H9 (cell line): ENCODE data around the gene CORO1C. TPM values are rescaled to one million over a fixed set of nuclear protein-coding genes. Genes with fewer than 3 reads are reported as not detected.

Experiments used
- DNase-seq: peaks from one replicate; pipeline ENCODE4 v3.0.0-alpha.2; 2017
- H2AFZ ChIP-seq: one replicate; pipeline ENCODE4 v1.6.1; 2013; ENCODE audit warnings: mild to moderate bottlenecking, low read length, control low read depth, moderate library complexity
- H2AK5ac ChIP-seq: 2 replicates; pipeline ENCODE4 v1.6.1; 2013; ENCODE audit warnings: low read length, control low read depth, mixed read lengths; ENCODE audit not compliant: insufficient read length
- H2BK120ac ChIP-seq: one replicate; pipeline ENCODE4 v1.6.1; 2013; ENCODE audit warnings: low read depth, mild to moderate bottlenecking, low read length, control low read depth, inconsistent platforms; ENCODE audit not compliant: poor library complexity, severe bottlenecking
- H2BK12ac ChIP-seq: 2 replicates; pipeline ENCODE4 v1.6.1; 2013; ENCODE audit warnings: low read length, control low read depth, mixed read lengths, low read depth; ENCODE audit not compliant: insufficient read length
- H2BK15ac ChIP-seq: 2 replicates; pipeline ENCODE4 v1.6.1; 2013; ENCODE audit warnings: low read depth, low read length, control low read depth
- H2BK20ac ChIP-seq: one replicate; pipeline ENCODE4 v1.6.1; 2013; ENCODE audit warnings: low read depth, mild to moderate bottlenecking, low read length, control low read depth, inconsistent platforms; ENCODE audit not compliant: poor library complexity, severe bottlenecking
- H2BK5ac ChIP-seq: 2 replicates; pipeline ENCODE4 v1.6.1; 2013; ENCODE audit warnings: low read length, control low read depth, mixed read lengths; ENCODE audit not compliant: insufficient read length
- H3K14ac ChIP-seq: 2 replicates; pipeline ENCODE4 v1.6.1; 2013; ENCODE audit warnings: low read length, control low read depth; ENCODE audit not compliant: insufficient read depth
- H3K18ac ChIP-seq: 2 replicates; pipeline ENCODE4 v1.6.1; 2013; ENCODE audit warnings: low read depth, mild to moderate bottlenecking, mixed read lengths, low read length, control low read depth; ENCODE audit not compliant: insufficient read length
- H3K23ac ChIP-seq: 2 replicates; pipeline ENCODE4 v1.6.1; 2013; ENCODE audit warnings: low read length, control low read depth, mixed read lengths, low read depth; ENCODE audit not compliant: insufficient read length
- H3K23me2 ChIP-seq: 2 replicates; pipeline ENCODE4 v1.6.1; 2013; ENCODE audit warnings: low read depth, mild to moderate bottlenecking, mixed read lengths, low read length, control low read depth; ENCODE audit not compliant: insufficient read length, poor library complexity, severe bottlenecking
- H3K27ac ChIP-seq: 2 replicates; pipeline ENCODE4 v1.5.1; 2013; ENCODE audit warnings: low read length, control low read depth, mixed read lengths, low read depth; ENCODE audit not compliant: insufficient read length
- H3K27me3 ChIP-seq: 2 replicates; pipeline ENCODE4 v1.6.1; 2013; ENCODE audit warnings: low read length, control low read depth, inconsistent platforms; ENCODE audit not compliant: insufficient read depth
- H3K4ac ChIP-seq: 2 replicates; pipeline ENCODE4 v1.6.1; 2013; ENCODE audit warnings: low read depth, mild to moderate bottlenecking, control low read depth, inconsistent platforms, low read length, moderate library complexity
- H3K4me1 ChIP-seq: 2 replicates; pipeline ENCODE4 v1.6.1; 2013; ENCODE audit warnings: low read length, control low read depth, inconsistent platforms; ENCODE audit not compliant: insufficient read depth
- H3K4me2 ChIP-seq: 2 replicates; pipeline ENCODE4 v1.6.1; 2013; ENCODE audit warnings: low read length, control low read depth, mixed read lengths; ENCODE audit not compliant: insufficient read length, insufficient read depth
- H3K56ac ChIP-seq: 2 replicates; pipeline ENCODE4 v1.6.1; 2013; ENCODE audit warnings: low read depth, mild to moderate bottlenecking, mixed read lengths, low read length, control low read depth; ENCODE audit not compliant: insufficient read length
- H3K79me1 ChIP-seq: 2 replicates; pipeline ENCODE4 v1.6.1; 2013; ENCODE audit warnings: low read depth, mild to moderate bottlenecking, moderate library complexity, low read length, control low read depth, inconsistent platforms; ENCODE audit not compliant: insufficient read depth, poor library complexity, severe bottlenecking
- H3K79me2 ChIP-seq: 2 replicates; pipeline ENCODE4 v1.6.1; 2013; ENCODE audit warnings: low read length, control low read depth, inconsistent platforms; ENCODE audit not compliant: insufficient read depth
- H3K9ac ChIP-seq: 2 replicates; pipeline ENCODE4 v1.6.1; 2013; ENCODE audit warnings: low read length, control low read depth, mixed read lengths; ENCODE audit not compliant: insufficient read length; ENCODE audit errors: extremely low read depth
- H3K9me3 ChIP-seq: one replicate; pipeline ENCODE4 v1.6.1; 2013; ENCODE audit warnings: low read depth, low read length, inconsistent platforms; ENCODE audit not compliant: control insufficient read depth
- H3T11ph ChIP-seq: one replicate; pipeline ENCODE4 v1.6.1; 2013; ENCODE audit warnings: mild to moderate bottlenecking, low read length, control low read depth, inconsistent platforms
- H4K20me1 ChIP-seq: one replicate; pipeline ENCODE4 v1.6.1; 2013; ENCODE audit not compliant: control insufficient read depth, insufficient read length, insufficient read depth
- H4K5ac ChIP-seq: 2 replicates; pipeline ENCODE4 v1.6.1; 2013; ENCODE audit warnings: low read depth, mild to moderate bottlenecking, mixed read lengths, low read length, control low read depth; ENCODE audit not compliant: insufficient read length
- H4K8ac ChIP-seq: replicated peaks from 2 replicates; pipeline ENCODE4 v1.6.1; 2013; ENCODE audit warnings: low read length, control low read depth, mixed read lengths, low read depth; ENCODE audit not compliant: insufficient read length
- H4K91ac ChIP-seq: 2 replicates; pipeline ENCODE4 v1.6.1; 2013; ENCODE audit warnings: low read depth, mild to moderate bottlenecking, moderate library complexity, mixed read lengths, low read length, control low read depth; ENCODE audit not compliant: insufficient read length
- H3K27ac Mint-ChIP-seq, 3 experiments: 2 replicates in 2 of 3; 3 replicates in 1 of 3; pipeline ENCODE4 v1.8.0; 2020 to 2021; ENCODE audit warnings: mixed read lengths in 3 of 3, mild to moderate bottlenecking in 1 of 3, moderate library complexity in 1 of 3
- H3K27me3 Mint-ChIP-seq: 2 replicates; pipeline ENCODE4 v1.8.0; 2021; ENCODE audit warnings: low read depth, mild to moderate bottlenecking, moderate library complexity, mixed read lengths
- H3K36me3 Mint-ChIP-seq, 3 experiments: 2 replicates in 2 of 3; 3 replicates in 1 of 3; pipeline ENCODE4 v1.8.0; 2020 to 2021; ENCODE audit warnings: low read depth in 3 of 3, mixed read lengths in 3 of 3; ENCODE audit not compliant: insufficient read depth in 1 of 3
- H3K4me1 Mint-ChIP-seq, 2 experiments: 2 replicates each; pipeline ENCODE4 v1.8.0; 2020; ENCODE audit warnings: mixed read lengths in 2 of 2
- H3K4me3 Mint-ChIP-seq, 2 experiments: 2 replicates in 1 of 2; 3 replicates in 1 of 2; pipeline ENCODE4 v1.8.0; 2020 to 2021; ENCODE audit warnings: mild to moderate bottlenecking in 2 of 2, mixed read lengths in 2 of 2, moderate library complexity in 1 of 2
- H3K9me3 Mint-ChIP-seq, 2 experiments: 2 replicates in 1 of 2; 3 replicates in 1 of 2; pipeline ENCODE4 v1.8.0; 2020; ENCODE audit warnings: mild to moderate bottlenecking in 2 of 2, mixed read lengths in 2 of 2, moderate library complexity in 1 of 2
- WGBS: extraction: QIAGEN DNeasy Blood & Tissue Kit; methylation state at CpG from one replicate; pipeline ENCODE4 v1.1.7; 2013; ENCODE audit warnings: missing lambda C conversion rate, low lambda C conversion rate, mixed read lengths; ENCODE audit not compliant: insufficient read length; ENCODE audit errors: extremely low coverage; 5-methylcytosine and 5-hydroxymethylcytosine counted together
- total RNA-seq: library from RNA; stranded (reverse); gene quantifications from 2 replicates; pipeline ENCODE4 v1.2.1, GENCODE V29; 2021
- TF ChIP-seq, protein P1 (sequence below): fragments of 200-600 bp; sonication (generic); conservative IDR thresholded peaks from 3 replicates; pipeline ENCODE4 v1.8.0; 2021; ENCODE audit warnings: antibody characterized with exemption, mild to moderate bottlenecking

Gene CORO1C
- total RNA-seq, 1 experiment from 2014 or later, result 154 TPM

DNA sequence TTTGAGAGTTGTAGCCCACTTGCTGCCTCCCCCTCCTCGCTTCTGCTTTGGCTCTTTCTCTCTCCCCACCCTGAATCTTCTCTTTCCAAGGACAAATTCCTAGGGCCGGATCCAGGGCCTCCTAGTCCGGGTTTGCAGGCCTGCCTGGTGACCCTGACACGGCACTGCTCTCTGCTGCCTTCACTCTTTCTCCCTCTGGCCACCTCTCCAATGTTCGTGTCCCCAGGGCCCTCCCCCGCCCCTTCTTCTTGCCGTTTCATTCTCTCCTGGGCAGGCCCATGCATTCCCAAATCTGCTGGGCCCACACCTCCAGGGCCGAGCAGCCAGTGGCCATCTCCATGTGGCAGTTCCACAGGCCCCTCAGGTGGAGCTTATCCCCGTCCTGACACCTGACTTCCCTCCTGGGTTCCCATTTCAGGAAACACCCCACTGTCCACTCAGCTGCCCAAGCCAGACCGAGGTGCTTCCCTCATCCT, 34.0 kb upstream of the CORO1C start:
- H3K4me1 Mint-ChIP-seq, result peaks cover 8 to 15% of the 10 kb centered on the region in 2 experiments
- no peak overlapping the region for H2BK5ac ChIP-seq
- no peak overlapping the region for H3K4me2 ChIP-seq
- no peaks in the 10 kb centered on the region for H3K27me3 ChIP-seq
- no peak overlapping the region for H2BK15ac ChIP-seq
- H3K4ac ChIP-seq, result no peak overlapping the region
- H3K79me2 ChIP-seq, result no peaks in the 10 kb centered on the region
- no peak overlapping the region for H3K4me3 Mint-ChIP-seq
- no peaks in the 10 kb centered on the region for H3K9me3 Mint-ChIP-seq
- H2BK20ac ChIP-seq, result no peak overlapping the region
- no peak overlapping the region for H3K9ac ChIP-seq
- no peaks in the 10 kb centered on the region for H3K36me3 Mint-ChIP-seq
- TF ChIP-seq, protein P1, sequence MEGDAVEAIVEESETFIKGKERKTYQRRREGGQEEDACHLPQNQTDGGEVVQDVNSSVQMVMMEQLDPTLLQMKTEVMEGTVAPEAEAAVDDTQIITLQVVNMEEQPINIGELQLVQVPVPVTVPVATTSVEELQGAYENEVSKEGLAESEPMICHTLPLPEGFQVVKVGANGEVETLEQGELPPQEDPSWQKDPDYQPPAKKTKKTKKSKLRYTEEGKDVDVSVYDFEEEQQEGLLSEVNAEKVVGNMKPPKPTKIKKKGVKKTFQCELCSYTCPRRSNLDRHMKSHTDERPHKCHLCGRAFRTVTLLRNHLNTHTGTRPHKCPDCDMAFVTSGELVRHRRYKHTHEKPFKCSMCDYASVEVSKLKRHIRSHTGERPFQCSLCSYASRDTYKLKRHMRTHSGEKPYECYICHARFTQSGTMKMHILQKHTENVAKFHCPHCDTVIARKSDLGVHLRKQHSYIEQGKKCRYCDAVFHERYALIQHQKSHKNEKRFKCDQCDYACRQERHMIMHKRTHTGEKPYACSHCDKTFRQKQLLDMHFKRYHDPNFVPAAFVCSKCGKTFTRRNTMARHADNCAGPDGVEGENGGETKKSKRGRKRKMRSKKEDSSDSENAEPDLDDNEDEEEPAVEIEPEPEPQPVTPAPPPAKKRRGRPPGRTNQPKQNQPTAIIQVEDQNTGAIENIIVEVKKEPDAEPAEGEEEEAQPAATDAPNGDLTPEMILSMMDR, result no peak
- H2AFZ ChIP-seq, result no peak overlapping the region
- no peak overlapping the region for H4K91ac ChIP-seq
- H3K18ac ChIP-seq, result no peak overlapping the region
- H4K20me1 ChIP-seq, result no peaks in the 10 kb centered on the region
- no peak overlapping the region for H3K14ac ChIP-seq
- peak overlapping the region; percentile 7 to 58 (median 44); a peak in 2 of 7 replicates for H3K27ac Mint-ChIP-seq
- H3K56ac ChIP-seq, result no peak overlapping the region
- no peaks in the 10 kb centered on the region for H3K79me1 ChIP-seq
- H4K5ac ChIP-seq, result no peak overlapping the region
- H3T11ph ChIP-seq, result no peak overlapping the region
- peaks cover 4% of the 10 kb centered on the region for H3K23me2 ChIP-seq
- no peak overlapping the region for H3K23ac ChIP-seq
- H2BK120ac ChIP-seq, result no peak overlapping the region
- no CpG with 5 or more reads among the region's 10 CpGs for WGBS
- H3K27ac ChIP-seq, result no peak overlapping the region
- H3K4me1 ChIP-seq, result no peaks in the 10 kb centered on the region
- no peak overlapping the region for H2BK12ac ChIP-seq
- H3K27me3 Mint-ChIP-seq, result no peaks in the 10 kb centered on the region; the same call in 1 of the 2 replicates
- DNase-seq, result no peak
- H4K8ac ChIP-seq, result no peak overlapping the region
- H2AK5ac ChIP-seq, result no peak overlapping the region
- H3K9me3 ChIP-seq, result no peaks in the 10 kb centered on the region
